GM12892 (cell line): ENCODE measurements around the gene MCM7.

Experiments used
- DNase-seq: peaks from one replicate; pipeline ENCODE4 v3.0.0; 2011; ENCODE audit not compliant: insufficient read length
- FAIRE-seq: peaks from 2 replicates; lab custom pipeline; 2011; peaks lifted over from hg19 to GRCh38; lab: Jason Lieb, UNC
- POLR2A ChIP-seq: IDR thresholded peaks from 2 replicates; pipeline ENCODE4 v1.6.1; 2011; ENCODE audit warnings: low read depth, low read length, control low read depth
- POLR2AphosphoS5 ChIP-seq: IDR thresholded peaks from 2 replicates; pipeline ENCODE4 v1.6.1; 2011; ENCODE audit warnings: low read depth, low read length, control low read depth
- TAF1 ChIP-seq: IDR thresholded peaks from 2 replicates; pipeline ENCODE4 v1.6.1; 2011; ENCODE audit warnings: low read depth, mild to moderate bottlenecking, control low read depth, low read length, borderline replicate concordance

The MCM7 gene

DNA sequence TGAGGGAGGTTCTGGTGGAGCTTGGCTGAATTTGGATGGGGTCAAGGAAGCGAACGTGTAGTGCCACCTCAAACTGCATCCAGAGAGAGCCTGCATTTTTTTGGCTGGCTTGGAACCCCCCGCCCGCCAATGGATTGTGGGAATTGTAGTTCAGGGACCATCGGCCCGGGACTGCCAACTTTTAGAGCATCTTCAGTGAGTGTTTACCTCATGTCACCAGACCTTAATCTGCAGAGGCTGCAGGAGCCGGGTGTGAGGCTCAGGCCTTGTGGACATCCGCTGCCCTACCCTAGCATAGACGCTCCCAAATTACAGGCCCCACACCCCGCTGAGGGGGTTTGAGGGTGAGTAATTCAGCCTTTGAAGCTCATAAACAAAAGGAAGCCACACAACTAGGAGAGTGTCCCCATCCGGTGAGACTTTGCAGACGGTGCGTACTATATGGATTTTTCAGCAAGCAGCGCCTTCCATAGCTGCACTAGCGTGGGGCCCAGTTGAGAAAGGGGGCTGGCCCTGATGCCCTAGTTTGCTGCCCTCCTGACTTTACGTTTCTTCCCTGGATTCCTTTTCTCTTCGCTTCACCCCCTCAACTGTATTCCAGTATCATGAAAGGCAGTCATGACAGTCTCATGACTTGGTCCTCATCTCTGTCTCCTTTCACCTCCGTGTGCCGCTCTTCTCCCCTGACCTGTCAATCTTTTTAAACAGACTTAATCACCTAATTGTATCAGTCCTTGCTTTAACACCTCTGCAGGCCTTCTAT lies 19.0 kb upstream of the MCM7 start:
- FAIRE-seq (no peak), DNase-seq (no peak)
- TF ChIP-seq TAF1 (no peak), POLR2AphosphoS5 (no peak), POLR2A (no peak)

GRCh38 chr7:100119072-100119969 lies 18.1 kb upstream of the MCM7 start, which contains the start of the genes CNPY4 and TAF6:
Gene CNPY4, plus strand, starts transcription at chr7:100119634. Its CDS starts 111 bp downstream, at chr7:100119745.
Gene TAF6, minus strand, starts transcription at chr7:100119358. Its CDS starts 5,149 bp downstream, at chr7:100114209.
- FAIRE-seq (peak; percentile 92), DNase-seq (peak; percentile 99)
- TF ChIP-seq POLR2AphosphoS5 (peak; percentile 46), POLR2A (peak; percentile 72; the same call in 1 of the 2 replicates), TAF1 (peak; percentile 100)

GRCh38 chr7:100118388-100119071 lies 17.3 kb upstream of the MCM7 start:
- FAIRE-seq (no peak), DNase-seq (no peak)
- TF ChIP-seq POLR2AphosphoS5 = no peak
- TF ChIP-seq TAF1 = no peak
- TF ChIP-seq POLR2A = no peak

DNA sequence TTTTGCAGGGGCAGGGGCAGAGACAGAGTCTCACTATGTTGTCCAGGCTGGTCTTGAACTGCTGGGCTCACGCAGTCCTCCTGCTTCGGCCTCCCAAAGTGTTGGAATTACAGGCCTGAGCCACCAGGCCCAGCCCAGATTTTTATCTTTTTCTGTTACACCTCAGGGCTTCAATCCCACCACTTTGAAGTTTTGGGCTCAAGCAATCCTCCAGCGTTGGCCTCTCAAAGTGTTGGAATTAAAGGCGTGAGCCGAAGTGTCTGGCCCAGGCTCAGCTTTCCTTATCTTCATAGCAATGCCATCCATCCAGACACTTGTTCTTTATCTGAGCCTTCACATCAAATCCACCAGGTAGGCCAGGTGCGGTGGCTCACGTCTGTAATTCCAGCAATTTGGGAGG lies 13.8 kb upstream of the MCM7 start:
- FAIRE-seq (no peak), DNase-seq (no peak)
- TF ChIP-seq POLR2A (no peak), POLR2AphosphoS5 (no peak), TAF1 (no peak)

- TF ChIP-seq POLR2A (no peak), TAF1 (no peak), POLR2AphosphoS5 (no peak)
- FAIRE-seq (no peak), DNase-seq (no peak)
Measured at GRCh38 chr7:100111914-100112313, 10.7 kb upstream of the MCM7 start.

GRCh38 chr7:100111156-100111555 lies 10.0 kb upstream of the MCM7 start:
- TF ChIP-seq POLR2A = no peak
- no peak for TF ChIP-seq POLR2AphosphoS5
- TF ChIP-seq TAF1 = no peak
- no peak for FAIRE-seq
- no peak for DNase-seq

- FAIRE-seq (no peak), DNase-seq (no peak)
- no peak for TF ChIP-seq TAF1
- TF ChIP-seq POLR2AphosphoS5 = no peak
- no peak for TF ChIP-seq POLR2A
Measured at GRCh38 chr7:100109521-100110163, 8.4 kb upstream of the MCM7 start.

GRCh38 chr7:100107890-100108289 lies 6.7 kb upstream of the MCM7 start:
- TF ChIP-seq POLR2A (no peak), POLR2AphosphoS5 (no peak), TAF1 (no peak)
- FAIRE-seq (no peak), DNase-seq (no peak)

DNA sequence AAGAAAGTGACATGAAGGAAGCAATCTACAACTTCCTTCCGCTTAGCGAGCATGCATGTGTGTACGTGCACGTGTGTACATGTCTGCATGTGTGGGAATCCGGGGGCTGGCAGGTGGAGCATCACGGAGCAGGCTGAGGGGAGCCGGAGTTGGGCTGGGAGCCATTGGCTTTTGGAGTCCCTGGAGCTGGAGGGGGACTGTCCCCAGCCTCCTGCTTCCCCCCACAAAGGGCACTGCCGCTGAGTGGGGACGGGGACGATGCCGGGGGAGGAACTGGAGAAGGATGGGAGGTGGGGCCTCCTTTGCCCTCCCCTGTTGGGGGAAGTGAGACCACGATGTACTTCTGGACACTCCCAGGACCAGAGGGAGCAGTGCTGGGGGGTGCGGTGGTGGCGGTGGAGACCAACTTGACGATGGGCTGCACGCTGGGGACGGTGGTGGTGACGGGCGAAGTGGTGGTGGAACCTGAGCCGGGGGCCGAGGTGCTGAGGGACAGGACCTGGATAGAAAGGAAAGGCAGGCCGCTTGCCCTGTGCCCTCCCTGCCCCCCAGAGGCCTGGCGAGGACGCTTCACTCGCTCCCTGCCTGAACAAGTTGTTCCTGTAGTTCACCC lies 6.0 kb upstream of the MCM7 start:
- TF ChIP-seq POLR2A (no peak), TAF1 (no peak), POLR2AphosphoS5 (no peak)
- no peak for DNase-seq
- FAIRE-seq = no peak

GRCh38 chr7:100106633-100107032 lies 5.4 kb upstream of the MCM7 start:
- DNase-seq = no peak
- FAIRE-seq = no peak
- TF ChIP-seq TAF1 = no peak
- TF ChIP-seq POLR2AphosphoS5 = no peak
- TF ChIP-seq POLR2A = no peak
